ENCODE data around the gene USP40. TPM values are rescaled to one million over a fixed set of nuclear protein-coding genes. Genes with fewer than 3 reads are reported as not detected.

USP40 gene
- total and polyA plus RNA-seq, 2 donors (not counting 1 experiment from before 2014, with no cell fraction given), result 19.8 to 37.0 TPM

DNA sequence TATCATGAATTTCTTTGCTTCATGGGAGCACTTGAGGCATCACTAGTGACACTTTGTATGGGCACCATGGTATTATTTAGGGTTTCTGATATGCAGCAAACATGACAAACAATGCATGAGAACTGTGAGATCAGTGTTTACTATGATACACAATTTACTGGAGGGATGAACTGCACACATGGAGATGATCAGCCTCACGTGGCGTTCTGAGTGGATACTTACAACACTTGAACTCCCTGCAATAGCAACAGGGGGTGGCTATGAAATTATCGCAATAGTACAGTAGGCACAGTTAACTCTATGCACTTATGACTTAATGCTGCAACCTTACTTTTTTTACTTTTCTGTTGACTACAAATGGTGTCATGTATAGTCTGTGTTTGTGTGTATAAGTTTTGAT lies 32.4 kb upstream of the USP40 start:
- Mint-ChIP-seq H3K4me1 (peaks cover 6% of the 10 kb centered on the region), H3K27ac (no peak overlapping the region), H3K4me3 (no peak overlapping the region), H3K9me3 (ENCODE audit: insufficient read depth) (peaks cover 10% of the 10 kb centered on the region), H3K27me3 (peaks cover 16% of the 10 kb centered on the region)
- Histone ChIP-seq H3K4me1 (ENCODE audit: control insufficient read depth in 2 of 2, insufficient read depth in 2 of 2, low read length in 2 of 2) (no peaks in the 10 kb centered on the region), H3K36me3 (replicated peaks in 1 of 2; ENCODE audit: control extremely low read depth in 1 of 2, control insufficient read depth in 1 of 2, extremely low read depth in 1 of 2, insufficient read depth in 2 of 2, low read length in 1 of 2) (no peaks in the 10 kb centered on the region), H2AFZ (ENCODE audit: insufficient read depth, low read depth, low read length, poor library complexity, severe bottlenecking) (no peak overlapping the region), H3K9me3 (ENCODE audit: control extremely low read depth in 1 of 3, control insufficient read depth in 2 of 3, insufficient read depth in 1 of 3, low read length in 2 of 3) (peaks cover 0 to 3% (median 0%) of the 10 kb centered on the region in 3 donors), H3K27ac (ENCODE audit: low read length in 2 of 2) (no peak overlapping the region), H3K9ac (ENCODE audit: low read length) (no peak overlapping the region), H3K4me2 (replicated peaks; ENCODE audit: low read depth, low read length, poor library complexity, severe bottlenecking) (no peak overlapping the region), H4K20me1 (ENCODE audit: control insufficient read depth, insufficient read depth, low read length, poor library complexity, severe bottlenecking) (no peaks in the 10 kb centered on the region), H3K27me3 (replicated peaks in 1 of 4; ENCODE audit: control extremely low read depth in 1 of 4, control insufficient read depth in 3 of 4, insufficient read depth in 4 of 4, low read length in 3 of 4) (peaks cover 0 to 6% (median 4%) of the 10 kb centered on the region in 4 experiments), H3K4me3 (ENCODE audit: control extremely low read depth in 1 of 5, extremely low read depth in 1 of 5, insufficient read depth in 1 of 5, low read depth in 2 of 5, low read length in 4 of 5) (no peak overlapping the region), H3K79me2 (ENCODE audit: control insufficient read depth, insufficient read depth, low read length) (no peaks in the 10 kb centered on the region)
- ChIA-PET POLR2A (no interaction called here), CTCF (interaction anchor here (0.7 kb wide), 1 partner anchor 1663 kb away, joined by 5 read pairs; no protein-coding TSS in a partner anchor)
- intact Hi-C loops (cut with micrococcal nuclease), result no loop called here
- no peak for TF ChIP-seq CTCF (IDR thresholded peaks at IDR 0.05)
- DNase-seq (no peak), ATAC-seq (ENCODE audit: low read depth) (no peak)
- 83% methylated on average over 2 of the region's 3 CpGs for WGBS (ENCODE audit: insufficient coverage)

DNA sequence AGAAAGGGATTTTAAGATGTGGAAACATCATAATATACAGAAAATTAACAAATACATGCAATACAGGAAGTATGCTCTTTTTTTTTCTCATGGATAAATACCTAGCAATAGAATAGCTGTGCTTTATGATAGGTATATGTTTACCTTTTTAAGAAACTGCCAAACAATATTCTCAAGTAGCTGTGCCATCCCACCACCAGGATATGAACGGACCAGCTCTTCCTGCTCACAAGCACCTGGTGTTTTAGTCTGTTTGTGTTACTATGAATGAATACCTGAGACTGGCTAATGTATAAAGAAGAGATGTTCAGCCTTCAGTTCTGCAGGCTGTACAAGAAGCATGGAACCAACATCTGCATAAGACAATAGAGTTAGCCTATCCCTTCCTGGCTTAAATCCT lies 30.9 kb upstream of the USP40 start:
- H2AFZ ChIP-seq (ENCODE audit: insufficient read depth, low read depth, low read length, poor library complexity, severe bottlenecking), result no peak overlapping the region
- Mint-ChIP-seq H3K27me3 (peaks cover 8% of the 10 kb centered on the region), H3K9me3 (ENCODE audit: insufficient read depth) (peaks cover 4% of the 10 kb centered on the region), H3K4me1 (peaks cover 10% of the 10 kb centered on the region), H3K4me3 (no peak overlapping the region), H3K27ac (no peak overlapping the region)
- peaks cover 0 to 6% (median 4%) of the 10 kb centered on the region in 4 experiments for H3K27me3 ChIP-seq (replicated peaks in 1 of 4; ENCODE audit: control extremely low read depth in 1 of 4, control insufficient read depth in 3 of 4, insufficient read depth in 4 of 4, low read length in 3 of 4)
- DNase-seq (no peak), ATAC-seq (ENCODE audit: low read depth) (no peak)
- no peak overlapping the region for H3K4me2 ChIP-seq (replicated peaks; ENCODE audit: low read depth, low read length, poor library complexity, severe bottlenecking)
- ChIA-PET CTCF (no interaction called here), POLR2A (interaction anchor here (1.1 kb wide), 1 partner anchor 25 kb away, joined by 4 read pairs; no protein-coding TSS in a partner anchor)
- H3K27ac ChIP-seq (ENCODE audit: low read length in 2 of 2), result no peak overlapping the region
- H4K20me1 ChIP-seq (ENCODE audit: control insufficient read depth, insufficient read depth, low read length, poor library complexity, severe bottlenecking), result no peaks in the 10 kb centered on the region
- no peaks in the 10 kb centered on the region for H3K9me3 ChIP-seq (ENCODE audit: control extremely low read depth in 1 of 3, control insufficient read depth in 2 of 3, insufficient read depth in 1 of 3, low read length in 2 of 3)
- H3K4me3 ChIP-seq (ENCODE audit: control extremely low read depth in 1 of 5, extremely low read depth in 1 of 5, insufficient read depth in 1 of 5, low read depth in 2 of 5, low read length in 4 of 5), result no peak overlapping the region
- intact Hi-C loops (cut with micrococcal nuclease), result no loop called here
- H3K36me3 ChIP-seq (replicated peaks in 1 of 2; ENCODE audit: control extremely low read depth in 1 of 2, control insufficient read depth in 1 of 2, extremely low read depth in 1 of 2, insufficient read depth in 2 of 2, low read length in 1 of 2), result no peaks in the 10 kb centered on the region
- H3K4me1 ChIP-seq (ENCODE audit: control insufficient read depth in 2 of 2, insufficient read depth in 2 of 2, low read length in 2 of 2), result no peaks in the 10 kb centered on the region
- no peak overlapping the region for H3K9ac ChIP-seq (ENCODE audit: low read length)
- WGBS (ENCODE audit: insufficient coverage), result 100% methylated on average over 1 of the region's 1 CpG
- TF ChIP-seq CTCF (IDR thresholded peaks at IDR 0.05) (no peak), EZH2 (IDR thresholded peaks at IDR 0.05; ENCODE audit: borderline replicate concordance, insufficient read depth, low read depth, low read length, poor library complexity, severe bottlenecking) (no peak)
- H3K79me2 ChIP-seq (ENCODE audit: control insufficient read depth, insufficient read depth, low read length), result no peaks in the 10 kb centered on the region

Data from B cell (primary cell).